Measurements from ENCODE around the gene QRFP.
"Not testable (repeated sequence)": the region's sequence is repeated elsewhere in the genome, so short reads cannot be mapped to it uniquely, and the experiment has no call there.

Gene QRFP

DNA sequence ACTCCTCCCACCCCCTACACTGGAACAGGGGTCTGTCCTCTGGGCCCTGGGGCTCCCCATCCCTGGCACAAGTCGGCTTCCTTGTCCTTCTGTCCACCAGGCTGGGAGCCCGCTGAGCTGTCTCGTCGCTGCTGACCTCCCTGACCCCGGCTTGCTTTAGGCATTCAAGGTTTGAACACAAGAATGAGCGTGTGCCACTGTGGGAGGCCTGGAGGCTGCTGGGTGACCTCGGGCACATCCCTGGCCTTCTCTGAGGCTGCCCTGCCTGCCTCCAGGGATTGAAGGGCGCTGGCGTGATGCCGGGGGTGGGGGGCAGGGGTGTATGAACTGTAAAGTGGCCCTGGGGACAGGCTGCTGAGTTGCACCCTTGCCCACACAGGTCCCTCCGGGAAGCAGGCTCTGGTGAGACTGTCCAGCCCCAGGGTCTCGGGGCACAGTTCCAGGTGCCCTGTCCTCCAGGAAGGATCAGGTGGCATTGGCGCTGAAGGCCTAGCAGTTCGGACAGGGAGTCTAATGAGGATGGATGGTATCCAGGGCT is 24.2 kb upstream of the QRFP start:
- no peak overlapping the region for H3K27ac ChIP-seq
- no peak for DNase-seq (ENCODE audit: low read depth, low spot score)

DNA sequence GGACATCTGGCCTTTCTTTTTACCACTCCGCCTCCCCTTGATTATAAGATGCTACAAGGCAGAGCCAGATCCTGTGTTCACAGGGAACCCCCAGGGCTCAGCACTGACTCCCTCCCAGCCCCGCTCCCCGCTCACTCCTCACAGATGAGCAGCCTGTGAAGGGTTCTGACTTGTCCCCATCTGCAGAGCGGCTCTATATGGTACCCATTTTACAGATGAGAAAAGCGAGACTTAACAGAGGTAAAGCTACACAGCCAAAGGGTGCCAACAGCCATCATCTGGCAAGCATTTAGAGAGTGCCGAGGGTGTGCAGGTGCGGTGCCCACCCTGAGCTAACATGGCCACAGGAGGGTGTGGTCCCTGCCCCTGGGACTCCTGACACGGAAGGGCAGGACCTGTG is 23.6 kb upstream of the QRFP start:
- DNase-seq (ENCODE audit: low read depth, low spot score): no peak
- H3K27ac ChIP-seq: no peak overlapping the region

- H3K27ac ChIP-seq: no peak overlapping the region
- DNase-seq (ENCODE audit: low read depth, low spot score): no peak
Observed at GRCh38 chr9:130919559-130920145, 23.0 kb upstream of the QRFP start.

DNA sequence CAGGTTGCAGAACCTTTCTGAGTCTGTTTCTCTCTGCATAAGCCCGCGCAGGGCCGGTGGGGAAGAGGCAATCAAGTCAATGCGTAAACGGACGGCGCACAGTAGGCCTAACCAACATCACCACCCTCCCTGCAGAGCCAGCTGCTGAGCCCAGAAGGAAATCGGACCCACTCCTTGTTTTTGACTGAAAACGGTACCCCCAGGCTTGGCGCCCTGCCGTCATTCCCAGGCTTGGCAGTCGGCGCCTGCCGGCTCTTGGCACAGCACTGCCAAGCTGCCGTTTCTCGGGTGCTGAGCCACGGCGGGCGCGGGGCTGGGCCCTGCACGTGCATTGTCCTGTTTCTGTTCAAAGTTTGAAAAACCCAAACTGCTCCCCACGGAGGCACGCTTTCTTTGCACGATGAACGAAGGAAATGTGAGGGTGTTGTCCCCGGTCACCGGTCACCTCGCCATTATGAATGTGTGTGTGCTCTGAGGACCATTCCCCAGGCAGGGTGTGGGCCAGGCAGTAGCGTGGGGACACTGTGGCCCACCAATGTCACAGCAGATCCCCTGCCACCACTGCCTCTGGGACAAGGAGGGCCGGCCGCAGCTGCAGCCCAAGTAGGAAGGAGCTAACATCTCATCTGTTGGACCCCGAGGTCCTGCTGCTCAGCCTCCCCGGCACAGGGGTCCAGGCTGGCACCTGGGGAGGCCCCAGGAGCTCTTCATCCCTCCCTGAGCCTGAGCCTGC is 22.4 kb upstream of the QRFP start:
- no peak overlapping the region for H3K27ac ChIP-seq
- DNase-seq (ENCODE audit: low read depth, low spot score): no peak

- no peak for DNase-seq (ENCODE audit: low read depth, low spot score)
- no peak overlapping the region for H3K27ac ChIP-seq
Observed at GRCh38 chr9:130918101-130918825, 21.7 kb upstream of the QRFP start.

DNA sequence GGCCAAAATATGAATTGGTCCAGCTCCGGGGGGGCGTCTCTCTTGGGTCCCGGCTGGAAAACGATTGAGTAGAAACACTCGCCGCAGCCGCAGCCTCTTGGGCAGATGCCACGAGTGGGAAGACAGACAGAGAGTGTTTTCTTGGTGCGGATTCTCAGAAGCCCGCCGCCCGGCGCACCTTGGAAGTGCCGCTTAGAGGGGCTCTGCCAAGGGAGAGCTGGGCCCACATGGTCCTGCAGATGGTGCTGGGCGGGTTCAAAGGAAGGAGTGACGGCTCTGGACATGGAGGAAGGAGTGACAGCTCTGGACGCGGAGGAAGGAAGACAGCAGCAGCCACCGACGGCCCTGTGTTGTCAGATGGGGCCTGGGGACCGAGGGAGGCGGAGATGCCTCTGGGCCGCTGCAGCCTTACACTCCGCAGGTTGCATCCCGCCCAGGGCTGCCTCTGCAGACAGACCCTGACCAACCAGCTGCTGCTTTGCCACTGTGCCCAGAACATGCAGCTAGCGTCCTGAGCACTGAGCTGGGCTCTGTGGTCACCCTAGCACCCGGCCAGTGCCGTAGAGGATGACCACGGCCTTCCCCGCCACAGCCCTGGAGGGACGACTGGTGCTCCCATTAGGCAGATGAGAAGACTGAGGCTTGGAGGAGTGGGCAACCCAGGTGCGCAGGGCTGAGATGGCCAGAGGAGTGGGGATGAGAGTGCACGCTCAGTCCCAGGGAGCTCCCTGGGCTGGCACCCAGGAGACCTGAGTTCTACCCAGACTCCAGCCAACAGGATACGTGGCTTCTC is 20.8 kb upstream of the QRFP start:
- DNase-seq (ENCODE audit: low read depth, low spot score): no peak
- H3K27ac ChIP-seq: no peak overlapping the region

DNA sequence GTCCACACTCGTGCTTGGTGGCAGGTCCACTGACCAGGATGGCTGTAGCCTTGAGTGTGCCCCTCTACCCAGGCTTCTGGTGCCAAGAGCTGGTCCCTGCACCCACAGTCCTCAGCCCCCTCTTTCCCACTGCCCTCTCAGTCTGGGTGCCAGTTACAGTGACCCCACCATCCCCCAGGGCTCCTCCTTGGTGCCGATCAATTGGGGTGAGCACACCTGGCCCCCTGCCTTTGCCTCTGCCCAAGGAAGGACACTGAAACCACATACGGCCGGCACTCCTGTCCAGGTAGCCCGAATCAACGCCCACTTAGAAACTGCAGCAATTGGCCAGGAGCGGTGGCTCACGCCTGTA is 18.5 kb upstream of the QRFP start:
- no peak overlapping the region for H3K27ac ChIP-seq
- DNase-seq (ENCODE audit: low read depth, low spot score): no peak

GRCh38 chr9:130914417-130915095 is 17.9 kb upstream of the QRFP start:
- DNase-seq (ENCODE audit: low read depth, low spot score): no peak

GRCh38 chr9:130913599-130914416 is 17.2 kb upstream of the QRFP start:
- no peak for DNase-seq (ENCODE audit: low read depth, low spot score)
- H3K27ac ChIP-seq: peak overlapping the region; percentile 18

More at GRCh38 chr9:130914417-130915095, 17.9 kb upstream of the QRFP start:
- H3K27ac ChIP-seq: no peak overlapping the region

GRCh38 chr9:130912932-130913598 is 16.5 kb upstream of the QRFP start:
- peak overlapping the region; percentile 18 for H3K27ac ChIP-seq

GRCh38 chr9:130911254-130912049 is 14.8 kb upstream of the QRFP start:
- H3K27ac ChIP-seq: no peak overlapping the region
- no peak for DNase-seq (ENCODE audit: low read depth, low spot score)

More at GRCh38 chr9:130912932-130913598, 16.5 kb upstream of the QRFP start:
- DNase-seq (ENCODE audit: low read depth, low spot score): peak; percentile 78

- H3K27ac ChIP-seq; DNase-seq (ENCODE audit: low read depth, low spot score): not testable (repeated sequence)
Observed at GRCh38 chr9:130910670-130911069, 14.1 kb upstream of the QRFP start.

- DNase-seq (ENCODE audit: low read depth, low spot score); H3K27ac ChIP-seq: not testable (repeated sequence)
Observed at GRCh38 chr9:130910041-130910440, 13.4 kb upstream of the QRFP start.

DNA sequence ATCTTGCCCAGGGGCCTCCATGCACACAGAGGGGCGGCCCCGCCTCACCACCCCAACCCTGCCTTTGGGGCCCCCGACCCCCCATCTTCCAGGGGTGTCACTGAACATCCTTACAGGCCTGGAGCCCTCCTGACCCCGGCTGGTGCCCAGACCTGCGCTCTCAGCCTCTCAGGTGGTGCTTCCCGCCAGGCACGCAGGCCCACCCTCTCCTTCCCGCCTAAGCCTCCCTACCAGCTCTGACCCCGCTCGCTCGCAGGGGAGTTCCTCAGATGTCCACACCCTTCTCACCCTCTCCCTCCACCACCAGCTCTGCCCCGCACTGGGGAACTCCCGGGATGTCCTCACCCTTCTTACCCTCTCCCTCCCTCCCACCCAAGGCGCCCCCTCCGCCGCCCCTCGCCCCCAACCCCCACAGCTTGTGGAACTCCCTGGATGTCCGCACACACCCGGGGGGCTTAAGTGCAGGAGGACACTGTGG is 12.3 kb upstream of the QRFP start:
- no peak for DNase-seq (ENCODE audit: low read depth, low spot score)
- H3K27ac ChIP-seq: no peak overlapping the region

DNA sequence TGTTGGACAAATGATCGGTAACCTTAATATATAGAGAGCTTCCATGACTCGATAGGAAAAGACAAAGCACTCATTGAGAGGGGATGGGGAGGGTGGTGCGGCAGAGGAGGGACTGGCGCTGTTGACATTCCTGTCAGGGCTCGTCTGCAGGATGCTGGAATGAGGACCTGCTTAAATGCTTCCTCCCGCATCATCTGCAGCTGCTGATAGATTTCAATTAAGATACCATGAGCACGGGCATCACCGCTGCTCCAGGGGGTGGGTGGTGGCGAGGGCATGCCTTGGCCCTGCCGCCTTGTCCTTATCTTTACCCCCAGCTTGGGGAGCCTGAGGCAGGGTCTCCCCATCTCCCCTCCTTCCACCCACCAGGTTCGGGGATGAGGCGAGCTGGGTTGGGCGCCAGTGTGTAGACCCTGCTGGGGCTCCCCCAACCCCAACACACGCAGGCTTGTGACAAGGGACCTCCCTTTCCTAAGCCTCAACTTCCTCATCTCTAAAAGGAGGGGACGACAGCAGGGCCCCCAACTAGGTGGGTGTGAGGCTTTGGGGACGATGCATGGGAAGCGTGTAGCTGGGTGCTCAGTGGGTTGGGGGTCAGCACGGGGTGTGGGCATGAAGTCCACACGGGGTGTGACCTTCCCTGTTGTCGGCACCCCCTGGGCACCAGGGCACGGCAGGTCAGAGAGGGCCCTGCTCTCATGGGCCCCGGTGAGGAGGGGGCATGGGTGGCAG is 11.7 kb upstream of the QRFP start:
- no peak overlapping the region for H3K27ac ChIP-seq
- DNase-seq (ENCODE audit: low read depth, low spot score): no peak

DNA sequence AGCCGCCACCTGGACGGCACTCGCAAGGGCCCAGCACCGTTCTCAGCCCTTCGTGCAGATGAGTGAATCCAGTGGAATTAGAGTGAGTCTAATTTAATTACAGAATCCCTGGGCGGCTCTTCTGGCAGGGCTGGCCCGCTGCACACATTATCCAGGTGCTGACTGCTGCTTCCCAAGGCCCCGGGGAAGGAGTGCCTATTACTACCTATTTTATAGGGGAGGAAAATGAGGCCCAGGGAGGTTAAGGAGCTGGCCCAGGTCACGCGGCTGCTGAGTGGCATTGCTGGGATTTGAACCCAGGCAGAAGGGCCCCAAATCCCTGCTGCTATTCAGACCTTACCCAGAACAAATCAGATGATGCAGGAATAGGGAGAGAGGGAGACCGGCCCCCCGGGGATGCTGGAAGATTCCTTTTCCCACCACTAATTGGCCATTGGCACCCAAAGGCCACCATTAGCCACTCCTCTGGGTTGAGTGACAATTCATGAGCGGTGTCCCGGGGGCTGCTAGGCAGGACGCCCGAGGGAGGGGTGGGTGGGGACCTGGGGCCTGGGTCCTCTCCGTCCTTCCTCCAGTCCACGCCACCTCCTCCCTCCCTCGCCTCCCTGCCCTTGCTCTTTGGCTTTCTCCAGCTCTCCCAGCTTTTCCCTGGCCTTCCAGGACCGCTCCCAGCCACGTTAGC is 10.3 kb upstream of the QRFP start:
- H3K27ac ChIP-seq: no peak overlapping the region
- DNase-seq (ENCODE audit: low read depth, low spot score): no peak
